ENCODE results near the gene ZMAT5. TPM values are rescaled to one million over a fixed set of nuclear protein-coding genes. Genes with fewer than 3 reads are reported as not detected.
A peak's percentile ranks its signal among the peaks of the same experiment; 100 is the strongest.

ZMAT5 gene
- total RNA-seq, 1 donor from 2014 or later: 37.1 TPM

GRCh38 chr22:29717789-29718188, 49.0 kb downstream of the ZMAT5 start:
- Histone ChIP-seq H3K4me3 (ENCODE audit: low read depth, low read length) (no peak overlapping the region), H3K27me3 (ENCODE audit: control insufficient read depth, insufficient read depth, low read length) (peaks cover 54% of the 10 kb centered on the region), H3K36me3 (ENCODE audit: control insufficient read depth, insufficient read depth, low read length) (no peaks in the 10 kb centered on the region)
- no peak for TF ChIP-seq CTCF (IDR thresholded peaks at IDR 0.05; ENCODE audit: insufficient read depth, low read length, poor library complexity, severe bottlenecking)
- DNase-seq (ENCODE audit: low read depth): no peak

- no peak overlapping the region for H3K4me3 ChIP-seq (ENCODE audit: low read depth, low read length)
- no peak for TF ChIP-seq CTCF (IDR thresholded peaks at IDR 0.05; ENCODE audit: insufficient read depth, low read length, poor library complexity, severe bottlenecking)
- peaks cover 55% of the 10 kb centered on the region for H3K27me3 ChIP-seq (ENCODE audit: control insufficient read depth, insufficient read depth, low read length)
- DNase-seq (ENCODE audit: low read depth): peak; percentile 58
- no peaks in the 10 kb centered on the region for H3K36me3 ChIP-seq (ENCODE audit: control insufficient read depth, insufficient read depth, low read length)
Measured at GRCh38 chr22:29716814-29717545, 49.8 kb downstream of the ZMAT5 start.

- no peak for TF ChIP-seq CTCF (IDR thresholded peaks at IDR 0.05; ENCODE audit: insufficient read depth, low read length, poor library complexity, severe bottlenecking)
- DNase-seq (ENCODE audit: low read depth): no peak
- Histone ChIP-seq H3K4me3 (ENCODE audit: low read depth, low read length) (no peak overlapping the region), H3K27me3 (ENCODE audit: control insufficient read depth, insufficient read depth, low read length) (peaks cover 48% of the 10 kb centered on the region), H3K36me3 (ENCODE audit: control insufficient read depth, insufficient read depth, low read length) (no peaks in the 10 kb centered on the region)
Measured at GRCh38 chr22:29715705-29716104, 51.1 kb downstream of the ZMAT5 start.

GRCh38 chr22:29715240-29715639, 51.6 kb downstream of the ZMAT5 start:
- peaks cover 46% of the 10 kb centered on the region for H3K27me3 ChIP-seq (ENCODE audit: control insufficient read depth, insufficient read depth, low read length)
- DNase-seq (ENCODE audit: low read depth): no peak
- no peaks in the 10 kb centered on the region for H3K36me3 ChIP-seq (ENCODE audit: control insufficient read depth, insufficient read depth, low read length)
- no peak for TF ChIP-seq CTCF (IDR thresholded peaks at IDR 0.05; ENCODE audit: insufficient read depth, low read length, poor library complexity, severe bottlenecking)
- no peak overlapping the region for H3K4me3 ChIP-seq (ENCODE audit: low read depth, low read length)

- H3K27me3 ChIP-seq (ENCODE audit: control insufficient read depth, insufficient read depth, low read length): peaks cover 40% of the 10 kb centered on the region
- no peak overlapping the region for H3K4me3 ChIP-seq (ENCODE audit: low read depth, low read length)
- no peaks in the 10 kb centered on the region for H3K36me3 ChIP-seq (ENCODE audit: control insufficient read depth, insufficient read depth, low read length)
- DNase-seq (ENCODE audit: low read depth): no peak
- TF ChIP-seq CTCF (IDR thresholded peaks at IDR 0.05; ENCODE audit: insufficient read depth, low read length, poor library complexity, severe bottlenecking): no peak
Measured at GRCh38 chr22:29713156-29713727, 53.6 kb downstream of the ZMAT5 start.

Measured in kidney epithelial cell (primary cell).